Panc1 (cell line): ENCODE measurements around the gene IGSF21. TPM values are rescaled to one million over a fixed set of nuclear protein-coding genes. Genes with fewer than 3 reads are reported as not detected.
"Not testable (repeated sequence)": the region's sequence is repeated elsewhere in the genome, so short reads cannot be mapped to it uniquely, and the experiment has no call there.

Source experiments
- ATAC-seq: fragments of 200-7000 bp; cut with Tn5 transposase; 2 replicates; pipeline ENCODE4 v1.9.1; 2020; ENCODE audit warnings: mild to moderate bottlenecking, moderate library complexity
- BruUV-seq: library from RNA; stranded (reverse); fragments of 400-500 nt; replicated peaks from 2 replicates; lab custom pipeline; 2021; lab: Mats Ljungman, UMichigan
- CTCF ChIA-PET: fragments of 300-600 bp; sonication (Branson Sonifier 250); formaldehyde crosslinking; loops from one replicate; lab custom pipeline; 2022; ENCODE audit warnings: antibody characterized with exemption; lab: Charles Lee
- POLR2A ChIA-PET: fragments of 300-600 bp; sonication (Branson Sonifier 250); formaldehyde crosslinking; loops from one replicate; lab custom pipeline; 2022; ENCODE audit warnings: antibody characterized with exemption; lab: Charles Lee
- DNase-seq: peaks from one replicate; pipeline ENCODE4 v3.0.0-alpha.2; 2010; ENCODE audit warnings: low read depth, low spot score
- H3K27ac ChIP-seq: 2 replicates; pipeline ENCODE4 v1.5.1; 2011; ENCODE audit warnings: mild to moderate bottlenecking, low read length, inconsistent platforms
- H3K27me3 ChIP-seq: fragments of 200-500 bp; sonication (Bioruptor generic); 2 replicates; pipeline ENCODE4 v1.6.0; 2014; ENCODE audit warnings: low read length, inconsistent platforms; ENCODE audit not compliant: control insufficient read depth, insufficient read depth
- H3K36me3 ChIP-seq: fragments of 200-500 bp; sonication (Bioruptor generic); 2 replicates; pipeline ENCODE4 v1.5.1; 2014; ENCODE audit warnings: inconsistent platforms, mild to moderate bottlenecking, low read length, moderate library complexity; ENCODE audit not compliant: control insufficient read depth, insufficient read depth
- H3K4me1 ChIP-seq: 2 replicates; pipeline ENCODE4 v1.5.1; 2011; ENCODE audit warnings: inconsistent platforms, mild to moderate bottlenecking, low read length, moderate library complexity; ENCODE audit not compliant: control insufficient read depth, insufficient read depth
- H3K4me3 ChIP-seq, 2 experiments: 2 replicates each; pipeline ENCODE4 v1.5.1; 2011 to 2012; ENCODE audit warnings: low read depth in 2 of 2, low read length in 2 of 2, mild to moderate bottlenecking in 2 of 2, inconsistent platforms in 1 of 2, moderate library complexity in 1 of 2
- H3K9me3 ChIP-seq: fragments of 200-500 bp; sonication (Bioruptor generic); 2 replicates; pipeline ENCODE4 v1.5.1; 2014; ENCODE audit warnings: low read depth, mild to moderate bottlenecking, inconsistent platforms, low read length, moderate library complexity; ENCODE audit not compliant: control insufficient read depth, insufficient read depth
- CTCF ChIP-seq: fragments of 450-650 bp; IDR thresholded peaks from 2 replicates; pipeline ENCODE4 v1.5.1; 2017; ENCODE audit warnings: mild to moderate bottlenecking
- POLR2AphosphoS5 ChIP-seq: IDR thresholded peaks from 2 replicates; pipeline ENCODE4 v1.6.1; 2012; ENCODE audit warnings: mild to moderate bottlenecking, low read depth, low read length, moderate library complexity
- REST ChIP-seq, 2 experiments: IDR thresholded peaks; 2 replicates each; pipeline ENCODE4 v1.6.1; 2011 to 2012; ENCODE audit warnings: low read depth in 2 of 2, control low read depth in 1 of 2, low read length in 1 of 2, mild to moderate bottlenecking in 1 of 2, moderate library complexity in 1 of 2; ENCODE audit not compliant: insufficient read depth in 1 of 2
- SIN3A ChIP-seq: IDR thresholded peaks from 2 replicates; pipeline ENCODE4 v1.6.1; 2012; ENCODE audit warnings: low read depth, mild to moderate bottlenecking, low read length, moderate library complexity, borderline replicate concordance; ENCODE audit not compliant: insufficient read depth
- TCF7L2 ChIP-seq: IDR thresholded peaks from 2 replicates; pipeline ENCODE4 v1.6.1; 2011; ENCODE audit warnings: mild to moderate bottlenecking, low read depth, low read length, inconsistent platforms
- in situ Hi-C: cut with HindIII; loops from 2 replicates; pipeline ENCODE4 v1.10.0; 2016; ENCODE audit warnings: low sequenced_read_pairs, low pct_unique_long_range_greater_than_20kb
- intact Hi-C: fragments of 100-400 bp; cut with micrococcal nuclease; formaldehyde crosslinking; loops from one replicate; pipeline ENCODE4 v1.10.0; 2022; ENCODE audit not compliant: unreplicated experiment
- total RNA-seq: library from RNA; stranded (reverse); gene quantifications from one replicate; pipeline ENCODE4 v1.2.1, GENCODE V29; 2021; ENCODE audit not compliant: unreplicated experiment

Gene IGSF21
- total RNA-seq, 1 experiment from 2014 or later: not detected

GRCh38 chr1:18160290-18160942 is 52.8 kb downstream of the IGSF21 start:
- ATAC-seq (no peak), DNase-seq (no peak)
- Histone ChIP-seq H3K4me3 (no peak overlapping the region), H3K9me3 (no peaks in the 10 kb centered on the region), H3K36me3 (no peaks in the 10 kb centered on the region), H3K4me1 (no peaks in the 10 kb centered on the region), H3K27ac (no peak overlapping the region), H3K27me3 (peaks cover 16% of the 10 kb centered on the region; the same call in 1 of the 2 replicates)
- in situ Hi-C loops: no loop called here
- POLR2A ChIA-PET: no interaction called here
- TF ChIP-seq SIN3A (no peak), POLR2AphosphoS5 (no peak), REST (IDR thresholded peaks at IDR 0.05; ENCODE audit: insufficient read depth in 1 of 2, low read depth in 2 of 2, low read length in 1 of 2) (no peak), TCF7L2 (no peak), CTCF (no peak)
- intact Hi-C loops: no loop called here
- BruUV-seq: no TSS peak
- CTCF ChIA-PET: no interaction called here

- Histone ChIP-seq H3K4me3 (no peak overlapping the region), H3K9me3 (no peaks in the 10 kb centered on the region), H3K4me1 (no peaks in the 10 kb centered on the region), H3K27ac (no peak overlapping the region), H3K27me3 (peaks cover 15% of the 10 kb centered on the region), H3K36me3 (no peaks in the 10 kb centered on the region)
- in situ Hi-C loops: no loop called here
- TF ChIP-seq POLR2AphosphoS5 (no peak), CTCF (no peak), SIN3A (no peak), REST (IDR thresholded peaks at IDR 0.05; ENCODE audit: insufficient read depth in 1 of 2, low read depth in 2 of 2, low read length in 1 of 2) (no peak), TCF7L2 (no peak)
- ATAC-seq: no peak
- no peak for DNase-seq
- no TSS peak for BruUV-seq
- intact Hi-C loops: no loop called here
- ChIA-PET CTCF (no interaction called here), POLR2A (no interaction called here)
Measured at GRCh38 chr1:18161690-18162089, 54.1 kb downstream of the IGSF21 start.

GRCh38 chr1:18165640-18166039 is 58.0 kb downstream of the IGSF21 start:
- ATAC-seq, H3K36me3 ChIP-seq, H3K4me1 ChIP-seq, H3K4me3 ChIP-seq, BruUV-seq, POLR2A ChIA-PET, CTCF ChIA-PET, H3K27ac ChIP-seq, in situ Hi-C loops, DNase-seq, H3K9me3 ChIP-seq, intact Hi-C loops: not testable (repeated sequence)
- H3K27me3 ChIP-seq: peaks cover 21% of the 10 kb centered on the region
